HG03521 (cell line): ENCODE results near the gene MUC5B.
"Not testable (repeated sequence)": the region's sequence is repeated elsewhere in the genome, so short reads cannot be mapped to it uniquely, and the experiment has no call there.

Experiments used
- ATAC-seq: cut with Tn5 transposase; IDR thresholded peaks from one replicate; pipeline ENCODE4 v1.9.1; 2021; ENCODE audit warnings: mild to moderate bottlenecking, moderate library complexity; ENCODE audit not compliant: unreplicated experiment

MUC5B gene, protein sequence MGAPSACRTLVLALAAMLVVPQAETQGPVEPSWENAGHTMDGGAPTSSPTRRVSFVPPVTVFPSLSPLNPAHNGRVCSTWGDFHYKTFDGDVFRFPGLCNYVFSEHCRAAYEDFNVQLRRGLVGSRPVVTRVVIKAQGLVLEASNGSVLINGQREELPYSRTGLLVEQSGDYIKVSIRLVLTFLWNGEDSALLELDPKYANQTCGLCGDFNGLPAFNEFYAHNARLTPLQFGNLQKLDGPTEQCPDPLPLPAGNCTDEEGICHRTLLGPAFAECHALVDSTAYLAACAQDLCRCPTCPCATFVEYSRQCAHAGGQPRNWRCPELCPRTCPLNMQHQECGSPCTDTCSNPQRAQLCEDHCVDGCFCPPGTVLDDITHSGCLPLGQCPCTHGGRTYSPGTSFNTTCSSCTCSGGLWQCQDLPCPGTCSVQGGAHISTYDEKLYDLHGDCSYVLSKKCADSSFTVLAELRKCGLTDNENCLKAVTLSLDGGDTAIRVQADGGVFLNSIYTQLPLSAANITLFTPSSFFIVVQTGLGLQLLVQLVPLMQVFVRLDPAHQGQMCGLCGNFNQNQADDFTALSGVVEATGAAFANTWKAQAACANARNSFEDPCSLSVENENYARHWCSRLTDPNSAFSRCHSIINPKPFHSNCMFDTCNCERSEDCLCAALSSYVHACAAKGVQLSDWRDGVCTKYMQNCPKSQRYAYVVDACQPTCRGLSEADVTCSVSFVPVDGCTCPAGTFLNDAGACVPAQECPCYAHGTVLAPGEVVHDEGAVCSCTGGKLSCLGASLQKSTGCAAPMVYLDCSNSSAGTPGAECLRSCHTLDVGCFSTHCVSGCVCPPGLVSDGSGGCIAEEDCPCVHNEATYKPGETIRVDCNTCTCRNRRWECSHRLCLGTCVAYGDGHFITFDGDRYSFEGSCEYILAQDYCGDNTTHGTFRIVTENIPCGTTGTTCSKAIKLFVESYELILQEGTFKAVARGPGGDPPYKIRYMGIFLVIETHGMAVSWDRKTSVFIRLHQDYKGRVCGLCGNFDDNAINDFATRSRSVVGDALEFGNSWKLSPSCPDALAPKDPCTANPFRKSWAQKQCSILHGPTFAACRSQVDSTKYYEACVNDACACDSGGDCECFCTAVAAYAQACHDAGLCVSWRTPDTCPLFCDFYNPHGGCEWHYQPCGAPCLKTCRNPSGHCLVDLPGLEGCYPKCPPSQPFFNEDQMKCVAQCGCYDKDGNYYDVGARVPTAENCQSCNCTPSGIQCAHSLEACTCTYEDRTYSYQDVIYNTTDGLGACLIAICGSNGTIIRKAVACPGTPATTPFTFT (N-terminal part only)

DNA sequence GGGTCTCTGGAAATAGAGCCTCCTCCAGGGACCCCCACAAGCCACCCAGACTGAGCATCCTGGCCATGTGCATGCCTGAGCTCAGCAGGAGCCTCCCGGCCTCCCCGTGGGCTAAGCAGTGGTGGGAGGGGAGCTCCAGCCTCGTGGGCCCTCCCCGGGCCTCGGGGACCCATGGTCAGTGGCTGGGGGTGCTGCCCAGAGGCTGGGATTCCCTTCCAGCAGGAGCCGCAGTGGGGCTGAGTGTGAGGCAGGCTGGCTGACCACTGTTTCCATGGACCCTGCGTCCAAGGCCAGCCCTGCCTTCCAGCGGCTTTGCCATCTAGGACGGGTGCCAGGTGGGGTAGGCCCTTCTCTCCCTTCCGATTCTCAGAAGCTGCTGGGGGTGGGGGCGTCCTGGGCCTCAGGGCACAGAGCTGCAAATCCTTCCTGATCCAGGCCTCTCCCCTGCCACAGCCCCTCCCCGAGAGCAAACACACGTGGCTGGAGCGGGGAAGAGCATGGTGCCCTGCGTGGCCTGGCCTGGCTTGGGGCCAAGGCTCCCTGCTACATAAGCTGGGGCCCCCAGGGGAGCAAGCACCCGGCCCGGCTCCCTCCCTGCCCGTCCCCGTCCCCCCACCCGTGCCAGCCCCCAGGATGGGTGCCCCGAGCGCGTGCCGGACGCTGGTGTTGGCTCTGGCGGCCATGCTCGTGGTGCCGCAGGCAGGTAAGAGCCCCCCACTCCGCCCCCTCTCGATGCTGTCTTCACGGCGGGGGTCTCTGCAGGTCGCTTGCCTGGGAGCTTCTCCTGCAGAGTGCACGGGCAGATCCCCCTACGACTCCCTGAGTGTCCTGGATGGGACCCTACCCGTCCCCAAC is at the start of gene MUC5B:
TSS of gene MUC5B (plus strand) at position 576 of the 855 bp plus-strand sequence. CDS start at position 634, 58 bp downstream.
- no peak for ATAC-seq

DNA sequence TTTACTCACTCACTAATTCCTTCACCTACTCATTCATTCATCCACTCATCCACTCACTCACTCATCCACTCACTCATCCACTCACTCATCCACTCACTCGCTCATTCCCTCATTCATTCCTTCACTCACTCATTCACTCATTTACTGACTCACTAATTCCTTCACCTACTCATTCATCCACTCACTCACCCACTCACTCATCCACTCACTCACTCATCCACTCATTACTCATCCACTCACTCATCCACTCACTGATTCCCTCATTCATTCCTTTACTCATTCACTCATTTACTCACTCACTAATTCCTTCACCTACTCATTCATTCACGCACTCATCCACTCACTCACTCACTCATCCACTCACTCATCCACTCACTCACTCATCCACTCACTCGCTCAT is 49.5 kb upstream of the MUC5B start:
- not testable (repeated sequence) for ATAC-seq

DNA sequence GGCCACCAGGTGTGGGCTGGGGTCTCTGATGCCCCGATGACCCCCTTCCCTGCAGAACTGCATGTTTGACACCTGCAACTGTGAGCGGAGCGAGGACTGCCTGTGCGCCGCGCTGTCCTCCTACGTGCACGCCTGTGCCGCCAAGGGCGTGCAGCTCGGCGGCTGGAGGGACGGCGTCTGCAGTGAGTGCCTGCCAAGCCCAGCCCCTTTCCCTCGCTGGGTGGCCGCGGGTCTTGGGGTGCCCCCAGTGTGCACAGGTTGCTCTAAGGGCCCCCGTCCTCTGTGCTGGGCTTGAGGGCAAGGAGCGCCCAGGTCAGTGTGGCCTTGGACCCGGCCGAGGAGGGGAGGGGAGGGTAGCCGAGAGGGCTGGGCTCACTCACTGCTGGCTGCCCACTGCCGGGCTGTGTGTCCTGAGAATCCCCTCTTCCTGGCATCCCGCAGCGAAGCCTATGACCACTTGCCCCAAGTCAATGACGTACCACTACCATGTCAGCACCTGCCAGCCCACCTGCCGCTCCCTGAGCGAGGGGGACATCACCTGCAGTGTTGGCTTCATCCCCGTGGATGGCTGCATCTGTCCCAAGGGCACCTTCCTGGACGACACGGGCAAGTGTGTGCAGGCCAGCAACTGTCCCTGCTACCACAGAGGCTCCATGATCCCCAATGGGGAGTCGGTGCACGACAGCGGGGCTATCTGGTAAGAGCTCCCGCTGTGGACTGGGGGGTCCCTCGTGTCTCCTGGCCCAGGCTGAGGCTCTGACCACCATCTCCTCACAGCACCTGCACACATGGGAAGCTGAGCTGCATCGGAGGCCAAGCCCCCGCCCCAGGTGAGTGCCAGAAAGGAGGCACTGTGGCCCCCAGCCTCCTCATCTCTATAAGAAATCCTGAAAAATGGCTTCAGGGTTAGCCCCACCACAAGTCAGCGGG is 48.2 kb upstream of the MUC5B start:
- no peak for ATAC-seq

DNA sequence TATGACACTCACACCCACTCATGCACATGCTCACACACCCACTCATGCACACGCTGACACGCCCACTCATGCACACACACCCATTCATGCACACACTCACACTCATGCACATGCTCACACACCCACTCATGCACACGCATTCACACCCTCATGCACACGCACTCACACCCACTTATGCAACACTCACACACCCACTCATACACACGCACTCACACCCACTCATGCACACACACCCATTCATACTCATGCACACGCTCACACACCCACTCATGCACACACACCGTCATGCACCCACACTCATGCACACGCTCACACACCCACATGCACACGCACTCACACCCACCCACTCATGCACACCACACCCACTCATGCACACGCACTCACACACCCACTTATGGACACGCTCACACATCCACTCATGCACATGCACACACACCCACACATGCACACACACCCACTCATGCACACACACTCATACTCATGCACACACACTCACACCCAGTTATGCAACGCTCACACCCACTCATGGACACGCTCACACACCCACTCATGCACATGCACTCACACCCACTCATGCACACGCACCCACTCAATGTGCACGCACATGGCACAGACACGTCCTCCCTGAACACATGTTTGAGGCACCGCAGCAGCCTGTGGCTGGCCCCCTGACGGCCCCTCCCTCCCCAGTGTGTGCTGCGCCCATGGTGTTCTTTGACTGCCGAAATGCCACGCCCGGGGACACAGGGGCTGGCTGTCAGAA is 47.2 kb upstream of the MUC5B start:
- ATAC-seq: no peak

DNA sequence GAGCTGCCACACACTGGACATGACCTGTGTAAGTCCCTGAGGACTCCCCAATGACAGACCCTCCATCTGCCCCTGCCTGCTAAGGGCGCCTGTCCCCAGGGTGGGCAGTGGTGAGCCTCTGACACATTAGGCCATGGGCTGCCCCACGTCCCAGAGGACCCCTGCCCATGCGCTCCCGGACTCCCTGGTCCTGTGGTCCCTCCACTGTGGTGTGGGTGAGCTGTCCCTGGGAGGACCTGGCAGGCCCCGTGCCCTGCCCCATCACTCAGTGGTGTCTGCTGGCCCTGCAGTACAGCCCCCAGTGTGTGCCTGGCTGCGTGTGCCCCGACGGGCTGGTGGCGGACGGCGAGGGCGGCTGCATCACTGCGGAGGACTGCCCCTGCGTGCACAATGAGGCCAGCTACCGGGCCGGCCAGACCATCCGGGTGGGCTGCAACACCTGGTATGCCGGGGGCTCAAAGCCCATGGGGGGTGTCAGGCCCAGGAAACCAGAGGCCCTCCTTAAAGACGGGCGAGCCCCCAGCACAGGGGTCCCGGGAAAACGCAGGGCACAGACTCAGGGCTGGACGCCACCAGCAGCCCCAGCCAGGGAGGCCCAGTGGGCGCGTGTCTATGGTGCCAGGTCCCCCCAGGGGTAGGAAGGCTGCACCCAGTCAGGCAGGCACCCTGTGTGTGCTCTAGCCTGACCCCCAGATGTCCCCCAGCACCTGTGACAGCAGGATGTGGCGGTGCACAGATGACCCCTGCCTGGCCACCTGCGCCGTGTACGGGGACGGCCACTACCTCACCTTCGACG is 46.4 kb upstream of the MUC5B start:
- ATAC-seq: no peak

DNA sequence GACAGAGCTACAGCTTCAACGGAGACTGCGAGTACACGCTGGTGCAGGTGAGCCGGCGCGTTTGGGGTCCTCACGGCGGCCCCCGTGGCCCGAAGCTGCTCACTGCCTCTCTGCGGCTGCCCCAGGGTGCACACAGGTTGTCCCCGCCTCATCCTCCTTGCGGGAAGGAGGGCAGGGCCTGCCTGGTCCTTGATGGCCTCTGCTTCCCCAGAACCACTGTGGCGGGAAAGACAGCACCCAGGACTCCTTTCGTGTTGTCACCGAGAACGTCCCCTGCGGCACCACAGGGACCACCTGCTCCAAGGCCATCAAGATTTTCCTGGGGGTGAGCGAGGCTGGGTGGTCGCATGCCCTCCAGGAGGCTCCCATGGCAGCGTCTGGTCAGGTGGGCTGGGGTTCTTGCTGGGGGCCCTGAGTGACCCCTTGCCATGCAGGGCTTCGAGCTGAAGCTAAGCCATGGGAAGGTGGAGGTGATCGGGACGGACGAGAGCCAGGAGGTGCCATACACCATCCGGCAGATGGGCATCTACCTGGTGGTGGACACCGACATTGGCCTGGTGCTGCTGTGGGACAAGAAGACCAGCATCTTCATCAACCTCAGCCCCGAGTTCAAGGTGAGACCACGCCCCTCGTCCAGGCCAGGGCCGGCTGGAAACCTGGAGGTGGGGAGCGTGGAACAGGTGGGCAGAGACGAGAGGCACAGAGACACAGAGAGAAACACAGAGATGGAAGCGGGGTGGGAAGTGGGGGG is 45.7 kb upstream of the MUC5B start:
- no peak for ATAC-seq

DNA sequence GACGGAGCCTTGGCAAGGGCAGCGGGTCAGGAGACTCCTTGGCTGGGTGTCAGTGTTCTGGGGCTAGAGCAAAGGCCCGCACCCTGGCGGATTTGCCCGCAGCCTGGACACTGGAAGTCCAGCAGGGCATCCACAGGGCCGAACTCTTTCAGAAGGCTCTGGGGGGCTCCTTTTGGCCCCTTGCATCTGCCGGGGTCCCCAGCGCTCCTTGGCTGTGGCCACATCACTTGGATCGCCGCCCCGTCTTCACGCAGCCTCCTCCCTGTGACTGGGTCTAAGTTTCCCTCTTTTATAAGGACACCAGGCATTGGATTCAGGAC is 45.1 kb upstream of the MUC5B start:
- no peak for ATAC-seq

DNA sequence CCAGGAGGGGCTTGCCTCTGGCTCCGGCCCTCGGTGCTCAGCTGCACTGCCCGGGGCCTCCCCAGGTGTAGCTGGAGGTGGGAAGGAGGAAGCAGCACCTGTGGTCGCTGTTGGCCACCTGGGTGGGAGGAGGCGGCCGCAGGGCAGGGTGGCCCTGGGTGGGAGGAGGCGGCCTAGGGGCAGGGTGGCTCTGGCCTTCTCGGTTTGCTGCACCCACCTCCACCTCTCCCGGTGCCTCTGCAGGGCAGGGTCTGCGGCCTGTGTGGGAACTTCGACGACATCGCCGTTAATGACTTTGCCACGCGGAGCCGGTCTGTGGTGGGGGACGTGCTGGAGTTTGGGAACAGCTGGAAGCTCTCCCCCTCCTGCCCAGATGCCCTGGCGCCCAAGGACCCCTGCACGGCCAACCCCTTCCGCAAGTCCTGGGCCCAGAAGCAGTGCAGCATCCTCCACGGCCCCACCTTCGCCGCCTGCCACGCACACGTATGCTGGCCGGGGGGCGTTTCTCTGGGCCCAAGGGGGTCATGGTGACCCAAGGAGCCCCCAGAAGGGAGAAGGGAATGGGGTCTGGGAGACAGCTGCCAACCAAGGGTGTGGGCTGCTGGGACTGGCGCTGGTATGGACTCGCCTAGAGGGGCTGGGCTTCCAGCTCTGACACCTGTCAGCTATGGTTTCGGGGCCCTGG is 44.5 kb upstream of the MUC5B start:
- no peak for ATAC-seq

DNA sequence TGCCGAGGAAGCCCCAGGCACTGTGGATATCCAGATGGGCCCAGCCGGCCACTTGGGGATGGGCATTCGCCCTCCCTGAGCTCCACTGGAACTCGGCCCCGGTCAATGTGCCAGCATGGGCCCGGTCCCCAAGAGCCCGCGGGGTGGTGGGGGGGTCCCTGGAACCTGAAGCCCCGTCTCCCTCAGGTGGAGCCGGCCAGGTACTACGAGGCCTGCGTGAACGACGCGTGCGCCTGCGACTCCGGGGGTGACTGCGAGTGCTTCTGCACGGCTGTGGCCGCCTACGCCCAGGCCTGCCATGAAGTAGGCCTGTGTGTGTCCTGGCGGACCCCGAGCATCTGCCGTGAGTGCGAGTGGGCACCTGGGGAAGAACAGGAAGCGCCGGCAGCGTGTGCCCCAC is 44.0 kb upstream of the MUC5B start:
- no peak for ATAC-seq

DNA sequence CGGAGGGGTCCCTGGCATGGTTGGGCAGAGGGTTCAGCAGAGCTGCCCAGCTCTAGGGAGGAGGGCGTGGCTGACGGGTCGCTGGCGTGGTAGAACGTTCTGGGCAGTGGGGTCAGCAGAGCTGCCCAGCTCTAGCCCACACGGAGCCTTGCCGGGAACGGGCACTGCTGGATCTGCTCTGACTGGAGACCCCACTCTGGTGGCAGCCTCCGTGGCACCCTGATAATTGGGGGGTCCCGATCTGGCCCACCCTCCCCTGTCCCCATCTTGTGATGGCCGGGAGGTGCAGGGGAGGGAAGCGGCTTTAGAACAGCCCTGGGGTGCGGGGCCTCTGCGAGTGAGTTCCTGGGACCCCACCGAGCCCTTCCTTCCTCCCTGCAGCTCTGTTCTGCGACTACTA is 43.2 kb upstream of the MUC5B start:
- no peak for ATAC-seq

DNA sequence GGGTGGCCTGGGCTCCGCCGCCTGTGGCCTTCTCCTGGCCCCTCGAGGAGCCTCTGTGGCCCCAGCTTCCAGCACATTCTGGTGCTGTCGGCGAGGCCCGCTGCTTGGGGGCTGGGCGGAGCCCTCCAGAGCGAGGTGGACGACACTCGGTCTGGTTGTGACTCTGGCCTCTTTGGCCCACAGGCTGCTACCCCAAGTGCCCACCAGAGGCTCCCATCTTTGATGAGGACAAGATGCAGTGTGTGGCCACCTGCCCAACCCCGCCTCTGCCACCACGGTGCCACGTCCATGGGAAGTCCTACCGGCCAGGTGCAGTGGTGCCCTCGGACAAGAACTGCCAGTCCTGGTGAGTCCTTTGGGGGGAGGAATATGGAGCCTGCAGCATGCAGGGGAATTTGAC is 42.7 kb upstream of the MUC5B start:
- ATAC-seq: no peak

DNA sequence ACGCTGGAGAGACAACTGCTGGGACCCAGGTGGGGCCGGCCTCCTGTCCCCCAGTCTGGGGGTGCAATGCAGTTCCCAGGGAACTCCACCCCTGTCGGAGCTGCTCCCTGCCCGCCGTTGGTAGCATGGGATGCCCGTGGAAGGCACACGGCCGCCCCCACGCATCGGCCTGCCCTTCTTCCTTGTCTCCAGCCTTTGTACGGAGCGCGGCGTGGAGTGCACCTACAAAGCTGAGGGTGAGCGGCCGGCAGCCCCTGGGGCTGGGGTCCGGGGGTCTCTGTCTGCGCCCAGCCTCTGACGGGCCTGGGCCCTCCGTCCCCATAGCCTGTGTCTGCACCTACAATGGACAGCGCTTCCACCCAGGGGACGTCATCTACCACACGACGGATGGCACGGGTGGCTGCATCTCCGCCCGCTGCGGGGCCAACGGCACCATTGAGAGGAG is 41.9 kb upstream of the MUC5B start:
- no peak for ATAC-seq

DNA sequence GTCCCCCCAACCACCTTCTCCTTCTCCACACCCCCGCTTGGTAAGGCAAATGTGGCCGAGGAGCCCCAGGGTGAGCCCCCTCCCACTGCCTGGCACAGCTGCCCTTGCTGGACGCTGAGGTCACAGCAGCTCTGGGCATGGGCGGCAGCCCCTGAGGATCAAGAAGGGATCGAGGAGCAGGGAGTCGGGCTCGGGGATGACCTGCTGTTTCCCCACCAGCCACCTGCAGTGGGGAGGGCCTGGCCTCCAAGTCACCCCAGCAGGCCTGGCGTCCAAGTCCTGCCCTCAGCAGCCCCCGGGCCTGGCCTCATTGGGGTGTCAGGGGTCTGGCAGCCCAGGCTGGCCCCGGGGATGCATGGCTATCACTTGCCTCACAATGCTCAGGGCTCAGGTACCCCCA is 41.4 kb upstream of the MUC5B start:
- ATAC-seq: no peak

DNA sequence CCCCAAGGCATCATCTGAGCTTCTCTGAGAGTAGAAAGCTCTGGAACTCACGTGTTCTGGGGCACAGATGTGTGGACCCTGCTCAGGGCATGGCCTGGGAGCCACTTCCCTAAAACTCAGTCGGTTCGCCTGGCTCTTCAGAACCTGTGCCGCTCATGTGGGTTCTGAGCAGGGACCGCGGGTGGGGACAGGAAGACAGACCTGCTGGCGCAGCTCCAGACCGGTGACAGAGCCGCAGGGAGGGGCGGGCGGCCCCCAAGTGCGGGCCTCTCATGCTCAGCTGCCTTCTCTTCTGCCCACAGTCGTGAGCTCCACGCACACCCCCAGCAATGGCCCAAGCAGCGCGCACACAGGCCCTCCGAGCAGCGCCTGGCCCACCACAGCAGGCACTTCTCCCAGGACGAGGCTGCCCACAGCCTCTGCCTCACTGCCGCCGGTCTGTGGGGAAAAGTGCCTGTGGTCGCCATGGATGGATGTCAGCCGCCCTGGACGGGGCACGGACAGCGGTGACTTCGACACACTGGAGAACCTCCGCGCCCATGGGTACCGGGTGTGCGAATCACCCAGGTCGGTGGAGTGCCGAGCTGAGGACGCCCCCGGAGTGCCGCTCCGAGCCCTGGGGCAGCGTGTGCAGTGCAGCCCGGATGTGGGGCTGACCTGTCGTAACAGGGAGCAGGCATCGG is 40.9 kb upstream of the MUC5B start:
- ATAC-seq: no peak

DNA sequence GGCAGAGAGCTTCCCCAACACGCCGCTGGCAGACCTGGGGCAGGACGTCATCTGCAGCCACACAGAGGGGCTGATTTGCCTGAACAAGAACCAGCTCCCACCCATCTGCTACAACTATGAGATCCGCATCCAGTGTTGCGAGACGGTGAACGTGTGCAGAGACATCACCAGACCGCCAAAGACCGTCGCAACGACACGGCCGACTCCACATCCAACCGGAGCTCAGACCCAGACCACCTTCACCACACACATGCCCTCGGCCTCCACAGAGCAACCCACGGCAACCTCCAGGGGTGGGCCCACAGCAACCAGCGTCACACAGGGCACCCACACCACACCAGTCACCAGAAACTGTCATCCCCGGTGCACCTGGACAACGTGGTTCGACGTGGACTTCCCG is 38.7 kb upstream of the MUC5B start:
- ATAC-seq: not testable (repeated sequence)
